CD4-positive, CD25-positive, alpha-beta regulatory T cell (primary cell): ENCODE measurements around the gene VDAC1. TPM values are rescaled to one million over a fixed set of nuclear protein-coding genes. Genes with fewer than 3 reads are reported as not detected.

Experiments
- ATAC-seq, 2 donors: fragments of 150-1000 bp; cut with Tn5 transposase; one replicate each; pipeline ENCODE4 v1.10.0; 2021; ENCODE audit warnings: low read depth in 2 of 2, moderate number of reproducible peaks in 2 of 2, moderate library complexity in 1 of 2
- DNase-seq, 3 donors: peaks; one replicate each; pipeline versions ENCODE4 v3.0.0 to v3.0.0-alpha.2; 2012 to 2022; ENCODE audit warnings: mixed read lengths in 1 of 3
- H3K27ac ChIP-seq: one replicate; pipeline ENCODE4 v1.7.0; 2013; ENCODE audit warnings: mild to moderate bottlenecking, low read length; ENCODE audit not compliant: insufficient read depth, poor library complexity, severe bottlenecking
- H3K27me3 ChIP-seq: one replicate; pipeline ENCODE4 v1.7.0; 2013; ENCODE audit warnings: low read length; ENCODE audit not compliant: control insufficient read depth, insufficient read depth
- H3K36me3 ChIP-seq: one replicate; pipeline ENCODE4 v1.7.0; 2013; ENCODE audit warnings: mild to moderate bottlenecking, low read length, moderate library complexity; ENCODE audit not compliant: control insufficient read depth, insufficient read depth
- H3K4me1 ChIP-seq: 2 replicates; pipeline ENCODE4 v1.7.0; 2013; ENCODE audit warnings: mild to moderate bottlenecking, low read length; ENCODE audit not compliant: insufficient read depth, control insufficient read depth, poor library complexity, severe bottlenecking
- H3K4me3 ChIP-seq: one replicate; pipeline ENCODE4 v1.7.0; 2013; ENCODE audit warnings: low read depth, mild to moderate bottlenecking, low read length, moderate library complexity
- H3K9me3 ChIP-seq, 2 experiments: 1 replicate in 1 of 2; 2 replicates in 1 of 2; pipeline ENCODE4 v1.7.0; 2013; ENCODE audit warnings: low read length in 2 of 2, mild to moderate bottlenecking in 1 of 2, moderate library complexity in 1 of 2; ENCODE audit not compliant: control insufficient read depth in 2 of 2
- H3K27ac Mint-ChIP-seq, 3 donors: one replicate each; pipeline ENCODE4 v1.8.0; 2020 to 2022; ENCODE audit warnings: mild to moderate bottlenecking in 3 of 3, mixed read lengths in 3 of 3, moderate library complexity in 2 of 3
- H3K27me3 Mint-ChIP-seq: one replicate; pipeline ENCODE4 v1.8.0; 2022; ENCODE audit warnings: mild to moderate bottlenecking, mixed read lengths
- H3K36me3 Mint-ChIP-seq: one replicate; pipeline ENCODE4 v1.8.0; 2020; ENCODE audit warnings: mixed read lengths
- H3K4me1 Mint-ChIP-seq, 4 donors: one replicate each; pipeline ENCODE4 v1.8.0; 2020 to 2022; ENCODE audit warnings: mixed read lengths in 4 of 4, mild to moderate bottlenecking in 1 of 4
- H3K4me3 Mint-ChIP-seq, 4 donors: one replicate each; pipeline ENCODE4 v1.8.0; 2020 to 2022; ENCODE audit warnings: mild to moderate bottlenecking in 4 of 4, mixed read lengths in 4 of 4, moderate library complexity in 3 of 4
- H3K9me3 Mint-ChIP-seq, 7 donors: one replicate each; pipeline ENCODE4 v1.8.0; 2020 to 2022; ENCODE audit warnings: mixed read lengths in 7 of 7, mild to moderate bottlenecking in 3 of 7, moderate library complexity in 2 of 7
- polyA plus RNA-seq, 4 donors: library from polyadenylated mRNA; unstranded; fragments of 300-500 nt; fragmentation: Illumina TruSeq; gene quantifications; one replicate each; pipeline ENCODE4 v1.2.3, GENCODE V29; 2021
- total RNA-seq: library from RNA; stranded (reverse); gene quantifications from one replicate; pipeline ENCODE4 v1.2.3, GENCODE V29; 2022

VDAC1 gene
- total and polyA plus RNA-seq, 5 donors from 2014 or later, result 56.0 to 104 (median 93.9) TPM

- Histone ChIP-seq H3K27ac (peak within 1 kb of the TSS; percentile 85), H3K4me1 (peaks cover 20% of the 10 kb centered on the region), H3K36me3 (peaks cover 9% of the 10 kb centered on the region), H3K27me3 (no peaks in the 10 kb centered on the region), H3K9me3 (no peaks in the 10 kb centered on the region), H3K4me3 (peak within 1 kb of the TSS; percentile 98)
- H3K27me3 Mint-ChIP-seq, result no peaks in the 10 kb centered on the region
- peak; percentile 88 to 96 (median 93) for DNase-seq
- peak; percentile 99 for ATAC-seq
- peak within 1 kb of the TSS; percentile 91 to 99 (median 97) for H3K4me3 Mint-ChIP-seq
- peaks cover 17 to 60% (median 38%) of the 10 kb centered on the region in 4 donors for H3K4me1 Mint-ChIP-seq
- H3K9me3 Mint-ChIP-seq, result no peaks in the 10 kb centered on the region
- H3K36me3 Mint-ChIP-seq, result peaks cover 12% of the 10 kb centered on the region
- H3K27ac Mint-ChIP-seq, result peak within 1 kb of the TSS; percentile 95 to 99 (median 99)
Observed at GRCh38 chr5:133968204-133968980, 36.4 kb downstream of the VDAC1 start, which contains the start of gene C5orf15. C5orf15 (minus strand) TSS chr5:133968625; CDS start chr5:133968584, 41 bp downstream.

GRCh38 chr5:133967698-133968203 lies 37.0 kb downstream of the VDAC1 start:
- Mint-ChIP-seq H3K27me3 (no peaks in the 10 kb centered on the region), H3K36me3 (peaks cover 10% of the 10 kb centered on the region)

GRCh38 chr5:133967124-133967523 lies 37.7 kb downstream of the VDAC1 start:
- Histone ChIP-seq H3K9me3 (no peaks in the 10 kb centered on the region), H3K36me3 (peaks cover 3% of the 10 kb centered on the region), H3K4me1 (peaks cover 20% of the 10 kb centered on the region), H3K4me3 (peak overlapping the region; percentile 98), H3K27me3 (no peaks in the 10 kb centered on the region), H3K27ac (peak overlapping the region; percentile 85)
- H3K27ac Mint-ChIP-seq, result peak overlapping the region in 2 of 3 donors; percentile 99
- DNase-seq (no peak), ATAC-seq (no peak)
- H3K9me3 Mint-ChIP-seq, result no peaks in the 10 kb centered on the region
- H3K4me3 Mint-ChIP-seq, result peak overlapping the region; percentile 91 to 99 (median 97)
- H3K4me1 Mint-ChIP-seq, result peaks cover 30 to 72% (median 51%) of the 10 kb centered on the region in 4 donors
- no peaks in the 10 kb centered on the region for H3K27me3 Mint-ChIP-seq
- H3K36me3 Mint-ChIP-seq, result peaks cover 5% of the 10 kb centered on the region

More at GRCh38 chr5:133967698-133968203, 37.0 kb downstream of the VDAC1 start:
- peak overlapping the region; percentile 85 for H3K27ac ChIP-seq
- peaks cover 4% of the 10 kb centered on the region for H3K36me3 ChIP-seq
- H3K4me1 Mint-ChIP-seq, result peaks cover 23 to 66% (median 44%) of the 10 kb centered on the region in 4 donors
- H3K9me3 ChIP-seq, result no peaks in the 10 kb centered on the region
- H3K4me1 ChIP-seq, result peaks cover 20% of the 10 kb centered on the region
- H3K4me3 Mint-ChIP-seq, result peak overlapping the region; percentile 91 to 99 (median 97)
- peak in 1 of 3 donors; percentile 20 for DNase-seq
- H3K9me3 Mint-ChIP-seq, result no peaks in the 10 kb centered on the region
- H3K27me3 ChIP-seq, result no peaks in the 10 kb centered on the region
- peak overlapping the region; percentile 95 to 99 (median 99) for H3K27ac Mint-ChIP-seq
- peak overlapping the region; percentile 98 for H3K4me3 ChIP-seq
- ATAC-seq, result no peak

GRCh38 chr5:133966090-133966489 lies 38.7 kb downstream of the VDAC1 start:
- no peak for DNase-seq
- Histone ChIP-seq H3K9me3 (no peaks in the 10 kb centered on the region), H3K36me3 (peaks cover 3% of the 10 kb centered on the region), H3K4me3 (no peak overlapping the region), H3K27ac (no peak overlapping the region), H3K27me3 (no peaks in the 10 kb centered on the region), H3K4me1 (peaks cover 20% of the 10 kb centered on the region)
- H3K36me3 Mint-ChIP-seq, result peaks cover 5% of the 10 kb centered on the region
- no peak overlapping the region for H3K27ac Mint-ChIP-seq
- ATAC-seq, result no peak
- H3K4me1 Mint-ChIP-seq, result peaks cover 30 to 72% (median 52%) of the 10 kb centered on the region in 4 donors
- H3K27me3 Mint-ChIP-seq, result no peaks in the 10 kb centered on the region
- no peaks in the 10 kb centered on the region for H3K9me3 Mint-ChIP-seq
- peak overlapping the region in 3 of 4 donors; percentile 18 to 98 (median 91) for H3K4me3 Mint-ChIP-seq

DNA sequence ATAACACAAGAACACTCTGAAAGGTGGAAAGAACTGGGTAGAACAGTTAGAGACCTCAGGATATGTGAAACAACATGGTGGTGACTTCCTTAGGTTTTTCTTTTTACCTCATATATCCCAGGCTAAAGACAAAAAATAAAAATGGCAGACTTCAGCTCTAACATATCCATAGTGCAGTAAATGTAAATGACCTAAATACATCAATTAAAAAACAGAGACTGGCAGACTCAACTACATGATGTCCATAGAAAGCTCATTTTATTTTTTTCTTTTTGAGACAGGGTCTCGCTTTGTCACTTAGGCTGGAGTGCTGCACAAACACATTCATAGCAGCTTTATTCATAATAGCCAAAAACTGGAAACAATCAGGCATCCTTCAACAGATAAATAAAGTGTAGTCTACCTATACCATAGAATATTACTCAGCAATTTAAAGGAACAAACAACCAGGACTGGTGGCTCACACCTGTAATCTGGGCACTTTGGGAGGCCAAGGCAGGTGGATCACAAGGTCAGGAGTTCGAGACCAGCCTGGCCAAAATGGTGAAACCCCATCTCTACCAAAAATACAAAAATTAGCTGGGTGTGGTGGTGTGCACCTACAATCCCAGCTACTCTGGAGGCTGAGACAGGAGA lies 41.2 kb downstream of the VDAC1 start:
- H3K27ac ChIP-seq, result no peak overlapping the region
- Mint-ChIP-seq H3K4me3 (no peak overlapping the region), H3K4me1 (peaks cover 38 to 71% (median 57%) of the 10 kb centered on the region in 4 donors), H3K27me3 (no peaks in the 10 kb centered on the region), H3K9me3 (no peaks in the 10 kb centered on the region), H3K36me3 (peaks cover 17% of the 10 kb centered on the region), H3K27ac (peak overlapping the region in 2 of 3 donors; percentile 0 to 9)
- H3K4me3 ChIP-seq, result no peak overlapping the region
- no peaks in the 10 kb centered on the region for H3K27me3 ChIP-seq
- ATAC-seq, result no peak
- peaks cover 16% of the 10 kb centered on the region for H3K36me3 ChIP-seq
- DNase-seq, result no peak
- peaks cover 14% of the 10 kb centered on the region for H3K4me1 ChIP-seq
- H3K9me3 ChIP-seq, result no peaks in the 10 kb centered on the region

DNA sequence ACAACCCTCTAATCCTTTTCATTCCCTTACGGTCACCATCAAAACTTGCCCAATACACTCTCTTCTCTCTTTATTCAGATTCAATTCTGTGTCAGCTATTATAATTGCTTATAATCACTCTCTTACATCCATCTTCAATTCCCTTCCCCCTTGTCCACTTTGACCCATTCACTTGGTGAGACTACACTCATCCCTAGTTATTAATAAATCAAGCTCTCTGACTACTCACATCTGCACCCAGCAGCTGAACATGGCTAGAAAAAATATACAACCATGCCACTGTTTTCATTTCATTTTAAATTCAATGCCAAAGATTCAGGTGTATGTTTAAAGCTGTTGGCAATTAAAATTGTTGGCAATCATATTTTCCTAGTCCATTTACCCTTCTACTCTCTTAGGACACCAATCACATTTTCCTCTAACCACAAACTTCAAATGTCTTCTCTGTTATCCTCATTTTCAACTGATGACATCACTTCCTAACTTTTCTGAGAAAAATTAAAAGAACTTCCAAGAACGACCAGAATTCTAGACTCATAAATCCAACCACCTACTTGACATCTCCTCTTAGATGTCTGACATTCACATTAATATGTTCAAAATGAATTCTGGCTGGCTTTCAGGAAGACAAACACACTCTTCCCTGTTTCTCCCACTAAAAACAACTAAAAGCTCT lies 41.8 kb downstream of the VDAC1 start:
- H3K36me3 Mint-ChIP-seq, result peaks cover 17% of the 10 kb centered on the region
- H3K9me3 Mint-ChIP-seq, result no peaks in the 10 kb centered on the region
- H3K4me3 Mint-ChIP-seq, result peak overlapping the region in 1 of 4 donors; percentile 6
- ATAC-seq (no peak), DNase-seq (peak in 1 of 3 donors; percentile 46)
- peak overlapping the region; percentile 0 to 6 (median 1) for H3K27ac Mint-ChIP-seq
- H3K4me1 Mint-ChIP-seq, result peaks cover 39 to 66% (median 54%) of the 10 kb centered on the region in 4 donors
- Histone ChIP-seq H3K4me1 (peaks cover 17% of the 10 kb centered on the region), H3K27me3 (no peaks in the 10 kb centered on the region), H3K9me3 (no peaks in the 10 kb centered on the region), H3K36me3 (peaks cover 16% of the 10 kb centered on the region), H3K4me3 (no peak overlapping the region), H3K27ac (no peak overlapping the region)
- H3K27me3 Mint-ChIP-seq, result no peaks in the 10 kb centered on the region

GRCh38 chr5:133962131-133962530 lies 42.6 kb downstream of the VDAC1 start:
- Histone ChIP-seq H3K4me3 (no peak overlapping the region), H3K27me3 (no peaks in the 10 kb centered on the region), H3K9me3 (no peaks in the 10 kb centered on the region), H3K36me3 (peaks cover 20% of the 10 kb centered on the region), H3K27ac (no peak overlapping the region), H3K4me1 (peaks cover 17% of the 10 kb centered on the region)
- H3K4me1 Mint-ChIP-seq, result peaks cover 47 to 66% (median 55%) of the 10 kb centered on the region in 4 donors
- peak overlapping the region in 1 of 4 donors; percentile 6 for H3K4me3 Mint-ChIP-seq
- no peaks in the 10 kb centered on the region for H3K27me3 Mint-ChIP-seq
- H3K27ac Mint-ChIP-seq, result peak overlapping the region; percentile 0 to 57 (median 1)
- ATAC-seq (no peak), DNase-seq (no peak)
- no peaks in the 10 kb centered on the region for H3K9me3 Mint-ChIP-seq
- H3K36me3 Mint-ChIP-seq, result peaks cover 20% of the 10 kb centered on the region
